Hypothalamus (tissue), 51 donors: ENCODE results near the gene POLG.
A peak's percentile ranks its signal among the peaks of the same experiment; 100 is the strongest.
"Not testable (repeated sequence)": the region's sequence is repeated elsewhere in the genome, so short reads cannot be mapped to it uniquely, and the experiment has no call there.

Source experiments
- DNase-seq, 51 donors: peaks; one replicate each; lab custom pipeline; 2025; lab: John Stamatoyannopoulos, UW

The POLG gene

DNA sequence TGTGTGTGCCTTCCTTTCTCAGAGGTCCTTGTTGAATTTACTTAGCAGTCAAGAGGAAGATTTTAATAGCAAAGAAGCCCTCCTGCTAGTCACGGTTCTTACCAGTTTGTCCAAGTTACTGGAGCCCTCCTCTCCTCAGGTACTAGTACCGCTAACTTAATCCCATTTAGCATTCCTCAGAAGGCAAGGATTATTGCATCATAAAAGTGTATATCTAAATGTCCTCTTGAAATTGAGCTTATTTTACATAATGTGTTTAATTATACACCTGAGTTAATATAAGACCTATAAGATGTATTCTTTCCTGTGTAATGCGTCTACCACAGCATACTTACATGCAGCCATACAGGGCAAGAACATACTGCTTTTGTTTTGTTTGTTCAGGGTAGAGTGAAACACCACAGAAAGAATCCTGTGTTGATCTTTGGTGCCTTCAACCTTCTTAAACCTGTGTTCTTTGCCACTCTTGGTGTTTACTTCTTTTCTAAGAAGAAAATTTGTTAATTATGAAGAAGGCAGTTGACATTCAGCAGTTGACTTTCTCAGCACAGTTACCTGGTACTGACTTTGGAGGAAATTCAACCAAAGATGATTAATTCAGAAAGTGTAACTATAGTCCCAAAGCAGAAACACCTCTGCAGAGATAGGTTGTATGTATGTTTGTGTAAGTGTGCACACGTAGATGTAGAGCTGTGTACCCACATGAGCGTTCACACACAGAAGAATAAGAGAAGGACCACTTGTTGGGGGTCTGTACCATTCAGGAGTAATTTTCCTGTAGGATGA lies 33.1 kb downstream of the POLG start:
- DNase-seq = no peak

DNA sequence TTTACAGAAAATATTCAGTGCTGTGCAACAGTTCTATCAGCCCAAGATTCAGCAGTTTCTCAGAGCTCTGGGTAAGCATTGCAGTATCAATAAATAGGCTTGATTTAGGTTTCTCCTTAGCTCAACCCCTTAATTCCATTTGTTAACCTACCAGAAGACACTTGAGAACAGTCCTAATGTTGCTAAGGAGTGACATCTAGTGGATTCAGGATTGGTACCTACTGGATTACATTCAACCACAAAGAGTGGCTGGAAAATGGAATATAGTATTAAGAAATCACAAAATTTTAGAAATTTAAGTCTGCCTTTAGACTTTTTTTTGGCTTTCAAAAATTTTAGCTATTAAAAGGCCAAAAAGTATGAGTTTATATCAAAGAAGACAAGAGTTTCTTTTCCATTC lies 34.7 kb downstream of the POLG start:
- DNase-seq = peak in 1 of 51 donors; percentile 23

DNA sequence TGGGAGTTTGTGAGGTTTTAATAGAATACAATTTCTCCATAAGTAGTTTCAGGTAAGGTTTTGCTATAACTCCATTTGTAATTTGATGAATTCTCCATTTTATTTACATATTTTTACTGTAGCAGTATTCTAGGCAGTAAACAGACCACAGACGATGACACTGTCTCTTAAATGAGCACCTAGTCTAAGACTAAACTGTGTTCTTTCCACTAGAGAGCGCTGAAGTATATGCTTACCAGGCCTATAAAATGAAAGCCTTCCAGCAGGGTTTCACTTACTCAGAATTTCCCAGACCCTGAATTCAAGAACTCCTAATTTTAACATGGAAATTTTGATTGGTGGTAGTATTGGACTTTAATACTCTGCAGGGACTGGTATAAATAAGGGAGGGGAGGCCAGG lies 41.6 kb downstream of the POLG start:
- DNase-seq = no peak

DNA sequence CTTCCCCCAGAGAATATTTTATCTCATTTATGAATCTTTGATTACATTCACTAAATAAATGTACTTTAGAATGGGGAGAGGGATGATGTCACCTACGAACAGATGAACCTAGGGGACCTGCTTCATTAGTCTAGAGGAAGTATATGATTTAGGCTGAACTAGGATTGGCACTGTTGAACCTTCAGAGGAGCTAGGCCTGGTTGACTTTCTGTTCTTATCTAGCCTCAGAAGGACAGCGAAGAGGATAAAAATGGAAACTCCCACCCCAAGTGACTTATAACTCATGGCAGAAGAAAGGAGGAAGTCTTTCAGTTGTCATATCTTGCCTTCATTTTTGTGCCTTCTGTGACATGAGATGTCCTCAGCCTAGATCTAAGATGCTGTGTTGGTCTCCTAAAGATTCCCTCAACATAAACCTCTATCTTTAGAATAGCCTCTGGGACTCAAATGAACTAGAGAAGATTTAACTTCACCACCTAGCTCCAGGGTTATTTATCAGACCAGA lies 42.6 kb downstream of the POLG start:
- no peak for DNase-seq

DNA sequence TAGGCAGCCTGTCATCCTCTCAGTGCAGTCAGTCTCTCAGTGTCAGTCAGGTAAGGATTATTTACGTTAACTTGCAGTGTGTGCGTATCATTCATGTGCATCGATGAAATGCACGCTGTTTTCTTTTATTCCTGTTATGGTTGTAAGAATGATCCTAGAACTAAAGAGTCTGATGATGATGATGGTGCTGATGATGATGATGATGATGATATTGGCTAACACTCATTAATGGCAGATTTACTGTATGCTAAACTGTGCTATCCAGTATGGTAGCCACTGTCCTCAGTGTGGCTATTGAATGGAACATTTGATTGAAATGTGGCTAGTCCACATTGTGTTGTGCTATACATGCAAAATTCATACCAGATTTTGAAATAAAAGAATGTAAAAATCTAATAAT lies 51.4 kb downstream of the POLG start:
- DNase-seq = no peak

DNA sequence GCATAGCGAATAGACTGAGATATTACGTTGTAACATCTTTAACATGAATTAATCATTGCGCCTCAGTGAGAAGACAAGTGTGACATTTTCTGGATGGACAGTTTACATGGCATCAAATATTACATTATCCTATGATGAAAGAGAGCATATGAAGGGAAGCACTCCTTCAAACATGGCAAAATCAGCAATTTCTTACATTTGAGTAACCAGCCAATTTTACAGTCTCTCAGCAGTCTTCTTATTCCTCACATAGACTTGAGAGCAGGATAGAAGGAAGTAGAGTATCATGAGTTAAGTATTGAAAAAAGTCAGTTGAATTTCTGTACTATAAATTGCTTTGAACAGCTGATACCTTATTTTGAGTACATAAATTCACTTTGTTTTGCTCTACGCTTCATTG lies 52.0 kb downstream of the POLG start:
- no peak for DNase-seq

DNA sequence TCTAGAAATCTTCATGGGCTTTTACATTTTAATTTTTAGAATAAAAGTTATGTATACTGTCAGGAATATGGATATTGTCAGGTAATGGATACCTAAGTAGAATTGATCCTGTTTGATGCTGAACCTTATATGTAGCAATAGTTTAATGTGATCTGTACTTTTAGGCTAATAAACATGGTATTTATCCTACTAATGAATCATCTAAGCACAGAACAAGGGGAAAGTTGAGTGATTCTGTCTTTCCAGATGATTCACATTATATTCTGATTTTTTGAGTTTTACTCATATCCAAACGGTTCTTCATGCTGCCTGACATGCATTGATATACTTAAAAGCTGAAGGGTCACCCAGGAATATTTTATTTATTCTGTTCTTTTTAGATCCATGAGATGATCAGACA lies 56.3 kb downstream of the POLG start:
- DNase-seq = no peak

DNA sequence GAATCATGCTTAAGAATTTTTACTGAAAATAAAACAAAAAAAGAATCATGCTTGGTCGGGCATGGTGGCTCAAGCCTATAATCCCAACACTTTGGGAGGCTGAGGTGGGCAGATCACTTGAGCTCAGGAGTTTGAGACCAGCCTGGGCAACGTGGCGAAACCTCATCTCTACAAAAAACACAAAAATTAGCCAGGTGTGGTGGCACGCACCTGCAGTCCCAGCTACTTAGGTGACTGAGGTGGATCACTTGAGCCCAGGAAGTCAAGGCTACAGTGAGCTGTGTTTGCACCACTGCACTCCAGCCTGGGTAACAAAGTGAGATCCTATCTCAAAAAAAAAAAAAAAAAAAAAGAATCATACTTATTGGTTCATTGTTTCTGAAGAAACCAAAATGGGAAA lies 57.3 kb downstream of the POLG start:
- DNase-seq = not testable (repeated sequence)
